NCI-H1694 (cell line): ENCODE data around the gene WDCP.
A peak's percentile ranks its signal among the peaks of the same experiment; 100 is the strongest.
"Not testable (repeated sequence)": the region's sequence is repeated elsewhere in the genome, so short reads cannot be mapped to it uniquely, and the experiment has no call there.

Experiments used
- DNase-seq: peaks from one replicate; lab custom pipeline; 2025; lab: John Stamatoyannopoulos, UW

The WDCP gene

GRCh38 chr2:24065341-24065740, 18.1 kb upstream of the WDCP start:
- no peak for DNase-seq

DNA sequence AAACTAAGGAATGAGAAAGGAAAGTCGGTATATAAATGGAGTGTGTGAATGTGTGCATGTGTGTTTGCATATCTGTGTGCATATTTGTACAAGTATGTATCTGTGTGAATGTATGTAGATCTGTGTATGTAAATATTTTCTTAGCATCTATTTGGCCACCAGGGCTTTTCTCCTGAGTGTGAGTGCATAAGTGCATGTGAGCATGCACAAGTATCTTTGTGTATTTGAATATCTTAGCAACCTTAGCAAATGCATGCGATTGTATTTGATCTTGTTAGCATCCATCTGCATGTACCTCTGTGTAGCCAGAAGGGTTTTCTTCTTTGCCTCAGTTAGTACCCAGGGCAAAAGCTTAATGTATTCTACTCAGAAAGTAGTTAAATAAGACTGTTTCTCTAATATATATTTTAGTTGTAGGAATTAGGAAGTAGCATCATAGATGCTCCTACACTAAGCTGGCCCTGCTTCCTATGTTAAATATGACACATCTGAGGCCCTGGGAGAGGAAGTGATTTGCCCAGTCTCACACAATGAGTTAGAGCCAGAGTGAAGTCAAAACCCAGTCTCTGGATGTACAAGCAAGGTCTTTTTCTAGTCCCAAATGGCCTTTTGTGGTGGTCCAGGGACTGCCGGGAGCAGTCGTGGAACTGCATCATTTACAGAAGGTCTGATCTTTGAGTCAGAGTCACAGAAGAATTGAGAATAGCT, 11.5 kb upstream of the WDCP start:
- no peak for DNase-seq

DNA sequence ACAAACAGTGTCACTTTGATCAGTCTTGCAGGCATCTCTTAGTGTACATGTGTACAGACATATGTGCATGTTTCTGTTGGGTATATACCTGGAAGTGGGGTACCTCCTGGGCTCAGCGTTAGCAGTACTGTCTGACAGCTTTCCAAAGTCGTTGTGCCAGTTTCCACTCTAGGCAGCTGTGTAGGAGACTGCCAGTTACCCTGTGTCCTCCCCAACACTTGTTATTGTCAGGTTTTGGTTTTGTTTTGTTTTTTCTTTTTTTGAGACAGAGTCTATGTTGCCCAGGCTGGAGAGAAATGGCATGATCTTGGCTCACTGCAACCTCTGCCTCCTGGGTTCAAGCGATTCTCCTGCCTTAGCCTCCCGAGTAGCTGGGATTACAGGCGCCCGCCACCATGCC, 8.6 kb upstream of the WDCP start:
- DNase-seq, result no peak

DNA sequence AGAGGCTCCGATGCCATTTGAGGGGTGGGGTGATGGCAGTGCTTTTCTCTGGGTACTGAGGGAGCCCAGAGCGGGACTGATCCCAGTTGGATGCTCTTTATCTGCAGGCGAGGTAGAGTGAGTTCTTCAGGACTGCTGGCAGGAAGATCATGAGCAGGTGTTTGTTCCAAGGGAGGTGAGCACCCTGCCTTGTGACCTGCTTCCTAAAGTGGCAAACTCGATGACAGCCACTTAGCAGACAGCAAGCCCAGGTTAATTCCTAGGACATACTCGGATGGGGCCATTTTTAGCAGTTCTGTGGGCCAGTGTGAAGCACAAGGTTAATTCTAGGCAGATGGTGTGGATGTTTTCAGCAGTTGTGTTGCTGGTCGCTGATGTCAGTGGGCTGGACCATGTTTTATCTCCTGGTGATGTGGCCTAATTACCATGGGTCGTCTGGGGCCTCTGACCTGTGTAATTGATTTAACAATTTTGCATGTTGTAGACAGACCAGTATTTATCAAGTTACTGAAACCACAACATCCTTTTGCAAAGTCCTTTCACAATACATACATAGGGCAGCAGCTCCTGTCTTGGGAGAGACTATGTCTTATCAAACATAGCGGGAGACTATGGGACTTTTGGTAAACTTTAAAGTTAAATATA, 7.3 kb upstream of the WDCP start:
- no peak for DNase-seq

- DNase-seq, result no peak
Observed at GRCh38 chr2:24052951-24053350, 5.8 kb upstream of the WDCP start.

GRCh38 chr2:24051833-24052232, 4.6 kb upstream of the WDCP start:
- DNase-seq, result no peak

- DNase-seq, result no peak
Observed at GRCh38 chr2:24050041-24050979, 3.1 kb upstream of the WDCP start.

- peak; percentile 24 for DNase-seq
Observed at GRCh38 chr2:24049485-24050021, 2.4 kb upstream of the WDCP start, which contains the start of gene FKBP1B. Gene FKBP1B (plus strand): TSS chr2:24049741. CDS start chr2:24049850, 109 bp downstream.

GRCh38 chr2:24048769-24049484, 1.7 kb upstream of the WDCP start:
- peak; percentile 26 for DNase-seq

DNA sequence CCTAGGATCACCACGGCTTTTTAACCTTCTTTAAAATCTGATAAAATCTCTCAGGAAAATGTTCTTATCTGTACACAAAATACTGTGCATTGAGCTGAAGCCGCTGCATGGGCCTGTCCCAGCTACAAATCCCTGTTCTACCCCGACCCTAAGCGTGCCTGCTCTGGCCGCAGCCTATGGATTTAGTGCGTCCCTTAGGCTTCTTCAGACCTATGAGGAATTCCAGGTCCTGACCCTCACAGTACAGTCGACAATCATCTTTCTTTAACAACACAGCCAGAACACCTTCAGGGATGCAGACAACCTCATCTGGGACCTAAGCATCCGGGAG, 477 bp upstream of the WDCP start:
- no peak for DNase-seq

- no peak for DNase-seq
Observed at GRCh38 chr2:24046599-24046929, 627 bp downstream of the WDCP start.

- no peak for DNase-seq
Observed at GRCh38 chr2:24045511-24046508, 1.4 kb downstream of the WDCP start.

- DNase-seq, result not testable (repeated sequence)
Observed at GRCh38 chr2:24043133-24043532, 4.1 kb downstream of the WDCP start.

GRCh38 chr2:24040511-24040910, 6.7 kb downstream of the WDCP start:
- DNase-seq, result no peak

- no peak for DNase-seq
Observed at GRCh38 chr2:24038786-24039499, 8.2 kb downstream of the WDCP start.

- DNase-seq, result no peak
Observed at GRCh38 chr2:24026233-24026632, 21.0 kb downstream of the WDCP start.

DNA sequence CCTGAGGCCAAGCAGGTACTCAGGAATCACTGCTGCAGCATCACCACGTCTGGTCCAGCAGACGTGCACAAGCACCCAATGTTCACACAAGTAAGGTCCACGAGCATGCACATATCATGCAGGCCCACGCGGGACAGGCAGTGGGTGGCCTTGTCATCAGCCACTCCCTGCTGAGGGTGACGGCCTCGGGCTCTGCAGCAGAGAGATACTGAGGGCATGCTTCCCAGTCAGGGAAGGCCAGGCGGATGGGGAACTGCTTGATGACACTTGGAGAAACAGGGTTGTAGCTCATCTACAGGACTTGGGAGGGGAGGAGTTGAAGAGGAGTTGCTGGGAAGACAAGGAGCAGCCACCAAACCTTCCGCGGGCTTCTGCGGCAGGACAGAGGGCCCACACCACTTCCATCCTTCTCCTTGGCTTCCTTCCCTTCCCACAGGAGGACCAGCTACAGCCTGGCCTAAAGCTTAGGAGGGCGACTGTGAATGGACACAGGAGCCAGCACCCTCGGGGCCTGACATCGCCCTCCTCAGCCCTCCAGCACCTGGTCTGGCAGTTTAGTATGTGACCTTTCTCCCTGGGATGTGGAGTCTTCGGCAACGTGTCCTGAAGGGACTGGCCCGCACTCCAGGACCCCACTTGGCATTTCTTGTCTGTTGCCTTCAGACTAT, 22.1 kb downstream of the WDCP start:
- no peak for DNase-seq

GRCh38 chr2:24024018-24024417, 23.2 kb downstream of the WDCP start:
- DNase-seq, result no peak

DNA sequence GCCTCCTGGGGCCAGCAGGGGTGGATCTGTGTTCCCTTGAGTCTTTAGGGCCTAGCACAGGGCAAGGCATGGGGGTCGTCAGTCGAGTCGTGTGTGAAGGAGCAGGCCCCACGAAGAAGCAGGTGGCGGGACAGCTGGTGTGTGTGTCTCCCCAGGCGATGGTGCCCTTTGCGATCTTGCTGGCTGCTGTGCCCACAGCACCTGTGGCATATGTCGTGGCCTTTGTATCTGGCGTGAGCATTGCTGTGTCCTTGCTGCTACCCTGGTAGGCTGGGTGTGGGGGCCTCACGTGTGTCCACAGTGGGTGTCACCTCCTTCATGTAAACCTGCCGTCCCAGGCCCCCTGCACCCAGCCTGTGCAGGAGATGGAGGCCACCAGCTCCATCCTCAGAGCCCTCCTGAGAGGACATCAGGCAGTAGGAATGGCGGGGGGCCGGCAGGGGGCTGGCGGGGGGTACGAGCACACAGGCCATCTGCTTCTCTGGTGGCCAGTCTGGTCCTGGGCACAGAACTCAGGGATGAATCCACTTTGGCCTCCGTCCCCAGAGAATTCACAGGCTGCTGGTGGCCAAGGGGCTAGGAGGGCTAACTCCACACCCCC, 24.1 kb downstream of the WDCP start:
- no peak for DNase-seq
